Measurements from ENCODE around the gene TMEM81.

DNA sequence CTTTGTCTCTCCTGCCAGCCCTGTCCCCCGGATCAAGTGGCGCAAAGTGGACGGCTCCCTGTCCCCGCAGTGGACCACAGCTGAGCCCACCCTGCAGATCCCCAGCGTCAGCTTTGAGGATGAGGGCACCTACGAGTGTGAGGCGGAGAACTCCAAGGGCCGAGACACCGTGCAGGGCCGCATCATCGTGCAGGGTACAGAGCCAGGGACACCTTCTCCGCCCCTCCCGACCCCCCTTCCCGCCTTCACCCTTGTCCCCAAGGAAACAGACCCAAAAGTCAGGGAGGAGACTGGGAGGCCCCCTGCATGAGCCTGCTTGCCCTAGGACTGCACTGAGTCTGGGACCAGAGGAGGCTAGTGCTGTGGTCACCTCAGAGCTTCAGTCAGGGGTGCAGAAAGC lies 23.0 kb downstream of the TMEM81 start:
- TF ChIP-seq, protein P1, sequence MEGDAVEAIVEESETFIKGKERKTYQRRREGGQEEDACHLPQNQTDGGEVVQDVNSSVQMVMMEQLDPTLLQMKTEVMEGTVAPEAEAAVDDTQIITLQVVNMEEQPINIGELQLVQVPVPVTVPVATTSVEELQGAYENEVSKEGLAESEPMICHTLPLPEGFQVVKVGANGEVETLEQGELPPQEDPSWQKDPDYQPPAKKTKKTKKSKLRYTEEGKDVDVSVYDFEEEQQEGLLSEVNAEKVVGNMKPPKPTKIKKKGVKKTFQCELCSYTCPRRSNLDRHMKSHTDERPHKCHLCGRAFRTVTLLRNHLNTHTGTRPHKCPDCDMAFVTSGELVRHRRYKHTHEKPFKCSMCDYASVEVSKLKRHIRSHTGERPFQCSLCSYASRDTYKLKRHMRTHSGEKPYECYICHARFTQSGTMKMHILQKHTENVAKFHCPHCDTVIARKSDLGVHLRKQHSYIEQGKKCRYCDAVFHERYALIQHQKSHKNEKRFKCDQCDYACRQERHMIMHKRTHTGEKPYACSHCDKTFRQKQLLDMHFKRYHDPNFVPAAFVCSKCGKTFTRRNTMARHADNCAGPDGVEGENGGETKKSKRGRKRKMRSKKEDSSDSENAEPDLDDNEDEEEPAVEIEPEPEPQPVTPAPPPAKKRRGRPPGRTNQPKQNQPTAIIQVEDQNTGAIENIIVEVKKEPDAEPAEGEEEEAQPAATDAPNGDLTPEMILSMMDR (IDR thresholded peaks at IDR 0.05): no peak
- no peak for TF ChIP-seq EP300 (IDR thresholded peaks at IDR 0.05)
